DOHH2 (cell line): ENCODE measurements around the gene IPCEF1.
A peak's percentile ranks its signal among the peaks of the same experiment; 100 is the strongest.

ENCODE experiments used
- H3F3A ChIP-seq: fragments of 200-600 bp; sonication (generic), shearing (Covaris generic); 2 replicates; pipeline ENCODE4 v1.6.0; 2016; ENCODE audit warnings: antibody characterized with exemption, mild to moderate bottlenecking; ENCODE audit not compliant: control insufficient read depth, insufficient read depth
- H3K27ac ChIP-seq: fragments of 200-600 bp; sonication (generic); 2 replicates; pipeline ENCODE4 v1.5.1; 2014; ENCODE audit warnings: low read depth, mild to moderate bottlenecking, low read length, moderate library complexity
- H3K27me3 ChIP-seq: fragments of 200-600 bp; sonication (generic); 2 replicates; pipeline ENCODE4 v1.6.1; 2014; ENCODE audit warnings: mild to moderate bottlenecking, low read length, mixed read lengths; ENCODE audit not compliant: control insufficient read depth
- H3K36me3 ChIP-seq: fragments of 200-600 bp; sonication (generic); 2 replicates; pipeline ENCODE4 v1.6.1; 2014; ENCODE audit warnings: mild to moderate bottlenecking, low read length, moderate library complexity, mixed read lengths; ENCODE audit not compliant: control insufficient read depth
- H3K4me1 ChIP-seq: fragments of 200-600 bp; sonication (generic); 2 replicates; pipeline ENCODE4 v1.6.1; 2014; ENCODE audit warnings: mild to moderate bottlenecking, low read length, mixed read lengths; ENCODE audit not compliant: control insufficient read depth
- H3K4me2 ChIP-seq: fragments of 200-600 bp; sonication (generic); 2 replicates; pipeline ENCODE4 v1.6.0; 2014; ENCODE audit warnings: mild to moderate bottlenecking, low read length, moderate library complexity
- H3K4me3 ChIP-seq: fragments of 200-600 bp; sonication (generic); 2 replicates; pipeline ENCODE4 v1.5.1; 2014; ENCODE audit warnings: mild to moderate bottlenecking, low read length, mixed read lengths
- H3K79me2 ChIP-seq: fragments of 200-600 bp; sonication (generic); 2 replicates; pipeline ENCODE4 v1.6.1; 2014; ENCODE audit warnings: mild to moderate bottlenecking, low read length, mixed read lengths; ENCODE audit not compliant: control insufficient read depth
- H3K9me2 ChIP-seq: fragments of 200-600 bp; sonication (generic); replicated peaks from 2 replicates; pipeline ENCODE4 v1.6.1; 2014; ENCODE audit warnings: mild to moderate bottlenecking, low read length, mixed read lengths; ENCODE audit not compliant: control insufficient read depth
- H3K9me3 ChIP-seq: fragments of 200-600 bp; sonication (generic); 2 replicates; pipeline ENCODE4 v1.6.1; 2014; ENCODE audit warnings: antibody characterized with exemption, low read length, mixed read lengths; ENCODE audit not compliant: control insufficient read depth, insufficient read depth
- H4K20me1 ChIP-seq: fragments of 200-600 bp; sonication (generic); 2 replicates; pipeline ENCODE4 v1.6.0; 2014; ENCODE audit warnings: low read depth, mild to moderate bottlenecking, antibody characterized with exemption, low read length, moderate library complexity; ENCODE audit not compliant: control insufficient read depth, insufficient read depth
- CTCF ChIP-seq: fragments of 200-600 bp; sonication (generic); IDR thresholded peaks from one replicate; pipeline ENCODE4 v1.5.1; 2014; ENCODE audit warnings: antibody characterized with exemption, mild to moderate bottlenecking, low read depth, low read length; ENCODE audit not compliant: poor library complexity, severe bottlenecking
- EZH2phosphoT487 ChIP-seq: fragments of 200-600 bp; sonication (generic); IDR thresholded peaks from 2 replicates; pipeline ENCODE4 v1.6.1; 2017; ENCODE audit warnings: borderline replicate concordance, mild to moderate bottlenecking, antibody characterized with exemption, low read length, moderate library complexity, mixed read lengths

The IPCEF1 gene

GRCh38 chr6:154156135-154156896 lies 200.3 kb downstream of the IPCEF1 start:
- H3K4me3 ChIP-seq = no peak overlapping the region
- H3K4me1 ChIP-seq = no peaks in the 10 kb centered on the region
- H3K9me3 ChIP-seq = no peaks in the 10 kb centered on the region
- H3K9me2 ChIP-seq = no peaks in the 10 kb centered on the region; the same call in 1 of the 2 replicates
- H3K27me3 ChIP-seq = peaks cover 5% of the 10 kb centered on the region; the same call in 1 of the 2 replicates
- no peaks in the 10 kb centered on the region for H4K20me1 ChIP-seq
- no peaks in the 10 kb centered on the region for H3K36me3 ChIP-seq
- no peaks in the 10 kb centered on the region for H3K79me2 ChIP-seq
- TF ChIP-seq EZH2phosphoT487 = no peak
- peak; percentile 55 for TF ChIP-seq CTCF
- no peak overlapping the region for H3K4me2 ChIP-seq
- no peaks in the 10 kb centered on the region for H3F3A ChIP-seq
- no peak overlapping the region for H3K27ac ChIP-seq

- no peaks in the 10 kb centered on the region; the same call in 1 of the 2 replicates for H3K9me2 ChIP-seq
- H3K27me3 ChIP-seq = peaks cover 5% of the 10 kb centered on the region; the same call in 1 of the 2 replicates
- H3K4me2 ChIP-seq = no peak overlapping the region
- TF ChIP-seq CTCF (peak; percentile 41), EZH2phosphoT487 (no peak)
- no peak overlapping the region for H3K4me3 ChIP-seq
- no peaks in the 10 kb centered on the region for H4K20me1 ChIP-seq
- no peaks in the 10 kb centered on the region for H3F3A ChIP-seq
- no peaks in the 10 kb centered on the region for H3K79me2 ChIP-seq
- no peaks in the 10 kb centered on the region for H3K9me3 ChIP-seq
- H3K27ac ChIP-seq = no peak overlapping the region
- H3K36me3 ChIP-seq = no peaks in the 10 kb centered on the region
- no peaks in the 10 kb centered on the region for H3K4me1 ChIP-seq
Observed at GRCh38 chr6:154154389-154154967, 202.1 kb downstream of the IPCEF1 start.

GRCh38 chr6:154143753-154144152 lies 212.8 kb downstream of the IPCEF1 start:
- no peaks in the 10 kb centered on the region for H3K36me3 ChIP-seq
- no peak overlapping the region for H3K4me2 ChIP-seq
- no peaks in the 10 kb centered on the region for H3K9me2 ChIP-seq
- no peak overlapping the region for H3K4me3 ChIP-seq
- no peaks in the 10 kb centered on the region for H3K79me2 ChIP-seq
- H4K20me1 ChIP-seq = no peaks in the 10 kb centered on the region
- no peak for TF ChIP-seq EZH2phosphoT487
- TF ChIP-seq CTCF = no peak
- H3K27me3 ChIP-seq = no peaks in the 10 kb centered on the region
- no peaks in the 10 kb centered on the region for H3F3A ChIP-seq
- no peaks in the 10 kb centered on the region for H3K4me1 ChIP-seq
- no peaks in the 10 kb centered on the region for H3K9me3 ChIP-seq
- H3K27ac ChIP-seq = no peak overlapping the region
